Body of pancreas (tissue), 4 donors: ENCODE measurements around the gene REG3G. TPM values are rescaled to one million over a fixed set of nuclear protein-coding genes. Genes with fewer than 3 reads are reported as not detected.

Experiments
- ATAC-seq: fragments of 150-250 bp; one replicate; pipeline ENCODE4 v1.9.1; 2016
- DNase-seq, 4 donors: peaks; one replicate each; pipeline ENCODE4 v3.0.0-alpha.2; 2019
- H3K27ac ChIP-seq, 4 donors: fragments of 200-600 bp; sonication (generic); 1 replicate in 3 of 4; 2 replicates in 1 of 4; pipeline versions ENCODE4 v1.5.1 to v1.6.1; 2016 to 2019; ENCODE audit warnings: mild to moderate bottlenecking in 1 of 4, mixed read lengths in 1 of 4, moderate library complexity in 1 of 4
- H3K27me3 ChIP-seq, 2 donors: fragments of 200-600 bp; sonication (generic); one replicate each; pipeline ENCODE4 v1.6.0; 2016; ENCODE audit warnings: mild to moderate bottlenecking in 1 of 2
- H3K36me3 ChIP-seq, 2 donors: fragments of 200-600 bp; sonication (generic); replicated peaks in 1 of 2; 2 replicates each; pipeline ENCODE4 v1.5.1; 2016; ENCODE audit warnings: low read depth in 2 of 2; ENCODE audit not compliant: insufficient read depth in 1 of 2
- H3K4me1 ChIP-seq: fragments of 200-600 bp; sonication (generic); one replicate; pipeline ENCODE4 v1.6.0; 2016
- H3K4me3 ChIP-seq, 2 donors: fragments of 200-600 bp; sonication (generic); 1 replicate in 1 of 2; 2 replicates in 1 of 2; pipeline ENCODE4 v1.5.1; 2016 to 2019
- H3K9me3 ChIP-seq, 3 donors: fragments of 200-600 bp; sonication (generic); 1 replicate in 2 of 3; 2 replicates in 1 of 3; pipeline ENCODE4 v1.5.1; 2016
- POLR2A ChIP-seq, 3 donors: fragments of 450-650 bp; IDR thresholded peaks; one replicate each; pipeline ENCODE4 v1.6.1; 2016; ENCODE audit warnings: antibody characterized with exemption in 3 of 3, mild to moderate bottlenecking in 2 of 3
- WGBS, 2 donors: methylation state at CpG; one replicate each; pipeline ENCODE4 v1.1.5; 2017; 5-methylcytosine and 5-hydroxymethylcytosine counted together
- intact Hi-C: fragments of 100-400 bp; cut with DNase I; formaldehyde crosslinking; loops from one replicate; pipeline ENCODE4 v1.15.1; 2023
- total RNA-seq, 2 donors: library from RNA; depleted of rRNA; stranded (reverse); fragments of >200 nt; gene quantifications; one replicate each; pipeline ENCODE4 v1.1.0, GENCODE V29; 2016
- TF ChIP-seq, protein P1 (sequence below), 7 experiments: fragments of 450-650 bp in 4 of 7; fragments of 200-600 bp in 3 of 7; sonication (generic) in 3 of 7; IDR thresholded peaks; one replicate each; pipeline ENCODE4 v1.5.1; 2016 to 2019; ENCODE audit warnings: antibody characterized with exemption in 7 of 7

The REG3G gene
- total RNA-seq, 2 donors from 2014 or later: 171 to 673 TPM

DNA sequence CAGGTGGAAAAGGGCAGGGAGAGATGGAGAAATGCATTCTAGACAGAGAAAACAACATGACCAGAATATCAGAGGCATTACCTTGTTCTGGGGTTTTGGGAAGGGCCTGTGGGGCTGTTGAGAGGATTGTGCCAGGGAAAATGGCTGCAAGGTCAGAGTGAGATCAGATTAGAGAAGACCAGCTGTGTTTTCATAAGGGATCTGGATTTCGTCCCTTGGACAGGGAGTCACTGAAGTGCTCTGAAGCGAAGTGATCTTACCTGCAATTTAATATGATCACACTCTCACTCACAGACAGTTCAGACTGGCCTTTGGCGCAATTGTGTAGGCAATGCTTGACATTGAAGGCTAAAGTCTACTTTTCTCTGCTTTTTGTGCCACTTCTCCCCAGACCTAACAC is 20.3 kb upstream of the REG3G start:
- Histone ChIP-seq H3K4me3 (no peak overlapping the region), H3K27me3 (no peaks in the 10 kb centered on the region), H3K4me1 (peaks cover 23% of the 10 kb centered on the region), H3K9me3 (no peaks in the 10 kb centered on the region), H3K36me3 (no peaks in the 10 kb centered on the region), H3K27ac (no peak overlapping the region)
- DNase-seq (no peak), ATAC-seq (peak; percentile 41)
- TF ChIP-seq, protein P1, sequence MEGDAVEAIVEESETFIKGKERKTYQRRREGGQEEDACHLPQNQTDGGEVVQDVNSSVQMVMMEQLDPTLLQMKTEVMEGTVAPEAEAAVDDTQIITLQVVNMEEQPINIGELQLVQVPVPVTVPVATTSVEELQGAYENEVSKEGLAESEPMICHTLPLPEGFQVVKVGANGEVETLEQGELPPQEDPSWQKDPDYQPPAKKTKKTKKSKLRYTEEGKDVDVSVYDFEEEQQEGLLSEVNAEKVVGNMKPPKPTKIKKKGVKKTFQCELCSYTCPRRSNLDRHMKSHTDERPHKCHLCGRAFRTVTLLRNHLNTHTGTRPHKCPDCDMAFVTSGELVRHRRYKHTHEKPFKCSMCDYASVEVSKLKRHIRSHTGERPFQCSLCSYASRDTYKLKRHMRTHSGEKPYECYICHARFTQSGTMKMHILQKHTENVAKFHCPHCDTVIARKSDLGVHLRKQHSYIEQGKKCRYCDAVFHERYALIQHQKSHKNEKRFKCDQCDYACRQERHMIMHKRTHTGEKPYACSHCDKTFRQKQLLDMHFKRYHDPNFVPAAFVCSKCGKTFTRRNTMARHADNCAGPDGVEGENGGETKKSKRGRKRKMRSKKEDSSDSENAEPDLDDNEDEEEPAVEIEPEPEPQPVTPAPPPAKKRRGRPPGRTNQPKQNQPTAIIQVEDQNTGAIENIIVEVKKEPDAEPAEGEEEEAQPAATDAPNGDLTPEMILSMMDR (IDR thresholded peaks at IDR 0.05): no peak
- no peak for TF ChIP-seq POLR2A (IDR thresholded peaks at IDR 0.05)
- 42 to 45% methylated on average over 3 of the region's 3 CpGs for WGBS, 2 donors
- intact Hi-C loops: no loop called here

DNA sequence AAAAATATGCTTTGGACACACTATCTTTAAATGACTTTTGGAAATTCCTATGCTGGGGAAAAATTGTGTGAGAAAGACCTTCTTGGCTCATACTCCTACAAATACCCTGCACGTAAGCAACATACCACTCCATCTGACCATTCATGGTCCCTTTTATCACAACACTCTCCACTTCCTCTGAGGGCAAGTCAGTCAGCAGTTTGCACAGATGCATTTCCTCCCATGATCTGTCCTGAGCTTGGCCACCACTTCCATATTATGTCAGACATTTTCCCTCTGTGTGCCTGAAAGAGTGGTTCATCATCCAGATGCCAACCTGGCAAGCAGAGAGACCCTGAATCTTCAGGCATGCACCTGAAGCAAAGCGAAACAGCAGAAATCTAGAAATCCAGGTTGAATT is 16.1 kb upstream of the REG3G start:
- DNase-seq: peak in 1 of 4 donors; percentile 23
- H3K4me3 ChIP-seq: no peak overlapping the region
- no peak overlapping the region for H3K27ac ChIP-seq
- H3K4me1 ChIP-seq: peaks cover 19% of the 10 kb centered on the region
- ATAC-seq: peak; percentile 59
- intact Hi-C loops: no loop called here
- WGBS, 2 donors: 64% methylated on average over 2 of the region's 2 CpGs
- H3K27me3 ChIP-seq: no peaks in the 10 kb centered on the region
- no peaks in the 10 kb centered on the region for H3K9me3 ChIP-seq
- H3K36me3 ChIP-seq: no peaks in the 10 kb centered on the region
- no peak for TF ChIP-seq POLR2A (IDR thresholded peaks at IDR 0.05)
- TF ChIP-seq, protein P1 (IDR thresholded peaks at IDR 0.05): no peak

DNA sequence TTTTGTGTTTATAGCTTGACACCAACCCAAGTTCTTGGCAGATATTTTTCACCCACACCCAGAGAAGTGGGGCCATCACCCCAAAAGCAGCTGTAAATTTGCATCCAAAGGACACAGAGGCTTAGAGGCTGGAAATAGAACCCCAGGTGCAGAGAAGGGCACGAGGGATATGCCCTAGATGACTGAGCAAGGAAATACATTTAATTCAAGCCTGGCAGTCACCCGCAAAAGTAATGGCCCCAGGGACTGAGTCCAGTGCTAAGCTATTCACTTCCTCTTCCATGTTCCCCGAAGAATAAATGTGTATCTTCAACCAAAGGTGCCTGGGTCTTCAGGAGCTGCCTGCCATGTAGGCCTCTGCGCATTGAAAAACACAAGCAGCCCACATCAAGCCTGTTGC is 14.0 kb upstream of the REG3G start:
- no peaks in the 10 kb centered on the region for H3K9me3 ChIP-seq
- no peak overlapping the region for H3K27ac ChIP-seq
- WGBS, 2 donors: 63 to 75% methylated on average over 4 of the region's 4 CpGs
- no peaks in the 10 kb centered on the region for H3K27me3 ChIP-seq
- H3K4me1 ChIP-seq: peaks cover 13% of the 10 kb centered on the region
- no peak for ATAC-seq
- intact Hi-C loops: no loop called here
- TF ChIP-seq, protein P1 (IDR thresholded peaks at IDR 0.05): no peak
- TF ChIP-seq POLR2A (IDR thresholded peaks at IDR 0.05): no peak
- DNase-seq: no peak
- no peak overlapping the region for H3K4me3 ChIP-seq
- H3K36me3 ChIP-seq: no peaks in the 10 kb centered on the region

DNA sequence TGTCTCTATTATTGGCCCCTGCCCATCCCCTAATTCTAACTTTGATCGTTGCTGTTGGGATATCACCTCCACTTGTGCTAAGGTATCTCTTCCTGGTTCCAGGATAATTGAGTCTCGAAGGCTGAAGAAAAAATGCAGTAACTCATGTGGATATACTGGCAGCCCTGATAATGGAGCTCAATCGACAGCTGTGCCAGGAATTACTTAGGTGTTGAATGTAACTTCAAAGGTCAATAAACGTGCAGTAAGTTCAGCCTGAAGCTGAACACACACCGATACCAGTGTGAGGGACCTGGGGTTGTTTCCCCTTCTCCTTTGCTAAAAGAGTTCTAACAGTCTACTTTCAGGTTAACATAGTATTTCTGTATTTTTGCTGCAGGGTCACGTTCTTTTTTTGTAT is 11.9 kb upstream of the REG3G start:
- no peak for TF ChIP-seq POLR2A (IDR thresholded peaks at IDR 0.05)
- TF ChIP-seq, protein P1 (IDR thresholded peaks at IDR 0.05): no peak
- ATAC-seq (no peak), DNase-seq (no peak)
- Histone ChIP-seq H3K4me3 (no peak overlapping the region), H3K36me3 (no peaks in the 10 kb centered on the region), H3K9me3 (no peaks in the 10 kb centered on the region), H3K4me1 (peaks cover 20% of the 10 kb centered on the region), H3K27me3 (no peaks in the 10 kb centered on the region), H3K27ac (no peak overlapping the region)
- intact Hi-C loops: no loop called here
- 31% methylated on average over 6 of the region's 6 CpGs for WGBS, 2 donors

DNA sequence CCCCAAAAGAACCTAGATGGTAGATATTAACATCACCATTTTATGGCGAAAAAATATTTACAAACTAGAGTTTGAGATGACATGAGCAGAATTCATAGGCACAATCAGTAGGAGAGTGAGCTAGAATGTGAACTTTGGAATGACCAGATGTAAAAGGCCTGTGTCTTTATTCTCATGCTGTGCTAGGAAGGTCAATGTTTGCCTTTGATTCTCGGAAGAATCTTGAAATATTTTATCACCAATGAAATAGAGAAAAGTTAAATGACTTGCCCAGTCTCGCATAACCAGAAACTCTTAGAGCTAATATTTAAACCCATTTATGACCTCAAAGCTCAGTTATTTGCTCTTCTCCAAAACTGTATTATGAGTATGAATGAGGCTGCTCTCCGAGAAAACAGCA is 9.2 kb upstream of the REG3G start:
- Histone ChIP-seq H3K27ac (no peak overlapping the region), H3K27me3 (no peaks in the 10 kb centered on the region), H3K36me3 (no peaks in the 10 kb centered on the region), H3K4me1 (peaks cover 20% of the 10 kb centered on the region), H3K9me3 (no peaks in the 10 kb centered on the region), H3K4me3 (no peak overlapping the region)
- TF ChIP-seq, protein P1 (IDR thresholded peaks at IDR 0.05): no peak
- no peak for TF ChIP-seq POLR2A (IDR thresholded peaks at IDR 0.05)
- intact Hi-C loops: no loop called here
- DNase-seq: no peak
- WGBS, 2 donors: 42 to 44% methylated on average over 4 of the region's 4 CpGs
- ATAC-seq: peak; percentile 47
